IMR-90 (cell line): ENCODE data around the gene PDE4A. TPM values are rescaled to one million over a fixed set of nuclear protein-coding genes. Genes with fewer than 3 reads are reported as not detected.

Source experiments
- ATAC-seq: fragments of 200-7000 bp; cut with Tn5 transposase; 2 replicates; pipeline ENCODE4 v1.9.1; 2020; ENCODE audit warnings: low read depth, mild to moderate bottlenecking, moderate library complexity
- BruUV-seq: library from RNA; stranded (reverse); fragments of 400-500 nt; replicated peaks from 2 replicates; lab custom pipeline; 2021; lab: Mats Ljungman, UMichigan
- CTCF ChIA-PET: fragments of 300-600 bp; formaldehyde crosslinking; extraction: SDS; loops from one replicate; lab custom pipeline; 2021; ENCODE audit warnings: antibody characterized with exemption; lab: Yijun Ruan, JAX
- POLR2A ChIA-PET: fragments of 300-600 bp; sonication (Branson Sonifier 250); formaldehyde crosslinking; loops from one replicate; lab custom pipeline; 2022; ENCODE audit warnings: antibody characterized with exemption; ENCODE audit not compliant: unreplicated experiment; lab: Charles Lee
- DNase-seq: peaks from one replicate; pipeline ENCODE4 v3.0.0; 2013
- H2AFZ ChIP-seq: replicated peaks from 2 replicates; pipeline ENCODE3; 2013; ENCODE audit warnings: low read length, mild to moderate bottlenecking; ENCODE audit not compliant: poor library complexity
- H2AK5ac ChIP-seq: 2 replicates; pipeline ENCODE4 v1.6.1; 2013; ENCODE audit warnings: low read depth, low read length, inconsistent platforms
- H2AK9ac ChIP-seq: replicated peaks from 2 replicates; pipeline ENCODE3; 2013; ENCODE audit warnings: mild to moderate bottlenecking, low read depth, low read length, moderate library complexity; ENCODE audit not compliant: poor library complexity
- H2BK120ac ChIP-seq: 2 replicates; pipeline ENCODE4 v1.6.1; 2013; ENCODE audit warnings: low read depth, low read length, inconsistent platforms
- H2BK15ac ChIP-seq: 3 replicates; pipeline ENCODE4 v1.6.1; 2013; ENCODE audit warnings: low read depth, low read length, inconsistent platforms
- H2BK20ac ChIP-seq: 2 replicates; pipeline ENCODE4 v1.6.1; 2013; ENCODE audit warnings: low read depth, mild to moderate bottlenecking, inconsistent platforms, low read length, moderate library complexity
- H2BK5ac ChIP-seq: 2 replicates; pipeline ENCODE4 v1.6.1; 2013; ENCODE audit warnings: mild to moderate bottlenecking, low read depth, low read length, inconsistent platforms; ENCODE audit not compliant: poor library complexity, severe bottlenecking
- H3K14ac ChIP-seq: replicated peaks from 2 replicates; pipeline ENCODE4 v1.6.1; 2013; ENCODE audit warnings: low read depth, low read length, inconsistent platforms
- H3K18ac ChIP-seq: 2 replicates; pipeline ENCODE4 v1.6.1; 2013; ENCODE audit warnings: low read depth, low read length, control low read depth
- H3K23ac ChIP-seq: 2 replicates; pipeline ENCODE4 v1.6.1; 2013; ENCODE audit warnings: low read depth, low read length, inconsistent platforms
- H3K27ac ChIP-seq: 2 replicates; pipeline ENCODE4 v1.5.1; 2013; ENCODE audit warnings: mild to moderate bottlenecking, control low read depth, low read length; ENCODE audit not compliant: insufficient read depth
- H3K27me3 ChIP-seq: 2 replicates; pipeline ENCODE4 v1.6.1; 2013; ENCODE audit warnings: low read length; ENCODE audit not compliant: control insufficient read depth, insufficient read depth
- H3K36me3 ChIP-seq: 2 replicates; pipeline ENCODE4 v1.6.1; 2013; ENCODE audit warnings: low read length, mixed read lengths; ENCODE audit not compliant: control insufficient read depth, insufficient read depth
- H3K4ac ChIP-seq: 2 replicates; pipeline ENCODE4 v1.6.1; 2013; ENCODE audit warnings: low read depth, low read length, inconsistent platforms
- H3K4me1 ChIP-seq: 2 replicates; pipeline ENCODE4 v1.6.1; 2013; ENCODE audit warnings: low read length, mixed read lengths; ENCODE audit not compliant: control insufficient read depth, insufficient read depth
- H3K4me2 ChIP-seq: 2 replicates; pipeline ENCODE4 v1.6.1; 2013; ENCODE audit warnings: low read depth, mild to moderate bottlenecking, control low read depth, low read length, moderate library complexity
- H3K4me3 ChIP-seq: 2 replicates; pipeline ENCODE4 v1.5.1; 2013; ENCODE audit warnings: low read depth, mild to moderate bottlenecking, control low read depth, low read length, moderate library complexity; ENCODE audit not compliant: insufficient read depth
- H3K56ac ChIP-seq: 2 replicates; pipeline ENCODE4 v1.6.1; 2013; ENCODE audit warnings: low read length, inconsistent platforms; ENCODE audit not compliant: insufficient read depth; ENCODE audit errors: extremely low read depth
- H3K79me1 ChIP-seq, 2 experiments: 2 replicates each; pipeline ENCODE4 v1.6.1; 2013; ENCODE audit warnings: low read length in 2 of 2, inconsistent platforms in 1 of 2, low read depth in 1 of 2
- H3K9ac ChIP-seq: 2 replicates; pipeline ENCODE4 v1.6.1; 2013; ENCODE audit warnings: low read depth, low read length, control low read depth
- H3K9me1 ChIP-seq: 2 replicates; pipeline ENCODE4 v1.6.1; 2013; ENCODE audit warnings: low read length, inconsistent platforms; ENCODE audit not compliant: insufficient read depth
- H3K9me3 ChIP-seq: 2 replicates; pipeline ENCODE4 v1.6.1; 2013; ENCODE audit warnings: low read length; ENCODE audit not compliant: control insufficient read depth, insufficient read depth
- H4K20me1 ChIP-seq: 2 replicates; pipeline ENCODE4 v1.6.1; 2013; ENCODE audit warnings: low read length, inconsistent platforms; ENCODE audit not compliant: insufficient read depth
- H4K5ac ChIP-seq: 2 replicates; pipeline ENCODE4 v1.6.1; 2013; ENCODE audit warnings: mild to moderate bottlenecking, low read depth, low read length, control low read depth
- H4K8ac ChIP-seq, 2 experiments: 2 replicates each; pipeline ENCODE4 v1.6.1; 2013; ENCODE audit warnings: low read depth in 2 of 2, low read length in 2 of 2, control low read depth in 1 of 2, inconsistent platforms in 1 of 2
- H4K91ac ChIP-seq: 2 replicates; pipeline ENCODE4 v1.6.1; 2013; ENCODE audit warnings: low read depth, low read length, inconsistent platforms; ENCODE audit not compliant: insufficient read depth
- BHLHE40 ChIP-seq: fragments of 150-350 bp; IDR thresholded peaks from 2 replicates; pipeline ENCODE4 v1.6.1; 2016; ENCODE audit warnings: mild to moderate bottlenecking, low read depth, low read length
- WGBS, 2 experiments: methylation state at CpG; one replicate each; pipeline versions ENCODE4 v1.1.5 to v1.1.7; 2013; ENCODE audit warnings: missing lambda C conversion rate in 2 of 2; ENCODE audit not compliant: insufficient read length in 1 of 2; ENCODE audit errors: extremely low coverage in 2 of 2; 5-methylcytosine and 5-hydroxymethylcytosine counted together
- dilution Hi-C: fragments of 300-500 bp; cut with HindIII; formaldehyde crosslinking; loops from one replicate; pipeline ENCODE4 v1.14.3; 2018; ENCODE audit warnings: low sequenced_read_pairs; ENCODE audit not compliant: unreplicated experiment
- in situ Hi-C: fragments of 300-500 bp; cut with MboI; formaldehyde crosslinking; loops from 3 replicates; pipeline ENCODE4 v1.14.3; 2019; ENCODE audit warnings: low sequenced_read_pairs, inconsistent platforms, mixed read lengths
- intact Hi-C: fragments of 100-400 bp; cut with micrococcal nuclease; formaldehyde crosslinking; loops from 2 replicates; pipeline ENCODE4 v1.10.0; 2022
- polyA plus RNA-seq, 3 experiments: library from polyadenylated mRNA; depleted of rRNA; stranded (reverse); fragments of >200 nt; gene quantifications; 2 replicates each; pipeline ENCODE4 v1.2.3, GENCODE V29; 2012; ENCODE audit warnings: low replicate concordance in 1 of 3
- total RNA-seq: library from RNA; depleted of rRNA; stranded (reverse); fragments of >200 nt; gene quantifications from 2 replicates; pipeline ENCODE4 v1.2.3, GENCODE V29; 2012

The PDE4A gene
- total and polyA plus RNA-seq, 2 of the 4 experiments (the other 2 are of a cell fraction), result 1.8 to 7.0 TPM

GRCh38 chr19:10474962-10475451 is 54.7 kb downstream of the PDE4A start:
- Histone ChIP-seq H3K9ac (no peak overlapping the region), H4K20me1 (no peaks in the 10 kb centered on the region), H3K4me1 (peaks cover 3% of the 10 kb centered on the region), H3K9me1 (0 out of 2 replicates have a peak, but pooled peaks cover 4% of the 10 kb centered on the region), H3K36me3 (no peaks in the 10 kb centered on the region), H3K14ac (no peak overlapping the region), H2BK5ac (no peak overlapping the region), H3K4ac (no peak overlapping the region), H4K5ac (no peak overlapping the region), H3K9me3 (no peaks in the 10 kb centered on the region), H3K27me3 (no peaks in the 10 kb centered on the region), H3K27ac (no peak overlapping the region), H3K4me2 (no peak overlapping the region), H4K8ac (no peak overlapping the region), H4K91ac (no peak overlapping the region), H3K79me1 (no peaks in the 10 kb centered on the region), H2AK9ac (no peak overlapping the region), H3K23ac (no peak overlapping the region), H2AK5ac (no peak overlapping the region), H2BK120ac (no peak overlapping the region), H3K18ac (no peak overlapping the region), H3K56ac (no peak overlapping the region), H3K4me3 (no peak overlapping the region), H2BK15ac (no peak overlapping the region), H2AFZ (peak overlapping the region; percentile 64), H2BK20ac (no peak overlapping the region)
- no peak for TF ChIP-seq BHLHE40
- no CpG with 5 or more reads among the region's 6 CpGs for WGBS, 2 experiments
- no peak for ATAC-seq
- intact Hi-C loops, result no loop called here
- BruUV-seq, result no TSS peak
- POLR2A ChIA-PET, result no interaction called here
- DNase-seq, result no peak
- CTCF ChIA-PET, result no interaction called here
- in situ Hi-C loops, result no loop called here
- dilution Hi-C loops, result no loop called here
